HepG2 (cell line): ENCODE measurements around the gene C2orf92. TPM values are rescaled to one million over a fixed set of nuclear protein-coding genes. Genes with fewer than 3 reads are reported as not detected.

Experiments used
- ATAC-seq: fragments of 200-7000 bp; cut with Tn5 transposase; 3 replicates; pipeline ENCODE4 v1.9.1; 2020; ENCODE audit warnings: mild to moderate bottlenecking, moderate library complexity
- BruUV-seq: library from RNA; stranded (reverse); fragments of 400-500 nt; replicated peaks from 2 replicates; lab custom pipeline; 2021; lab: Mats Ljungman, UMichigan
- CTCF ChIA-PET: fragments of 300-600 bp; formaldehyde crosslinking; extraction: SDS; loops from one replicate; lab custom pipeline; 2021; ENCODE audit warnings: low total read pairs, inconsistent platforms, low intra/inter-chr PET ratio; lab: Yijun Ruan, JAX
- POLR2A ChIA-PET: fragments of 350-600 bp; sonication (Branson Sonifier 250); formaldehyde crosslinking; loops from one replicate; lab custom pipeline; 2020; ENCODE audit warnings: antibody characterized with exemption, inconsistent platforms; lab: Yijun Ruan, JAX
- DNase-seq: peaks from one replicate; pipeline ENCODE4 v3.0.0-alpha.2; 2015; ENCODE audit warnings: low spot score
- FAIRE-seq: peaks from 3 replicates; lab custom pipeline; 2011; peaks lifted over from hg19 to GRCh38; lab: Jason Lieb, UNC
- H2AFZ ChIP-seq: one replicate; pipeline ENCODE4 v1.6.1; 2011; ENCODE audit warnings: low read length, inconsistent platforms
- H3K27ac ChIP-seq: fragments of 300-600 bp; 3 replicates; pipeline ENCODE4 v1.8.0; 2011; ENCODE audit warnings: mixed run types, mild to moderate bottlenecking, mixed read lengths, low read length, inconsistent platforms; ENCODE audit not compliant: insufficient read depth; ENCODE audit errors: extremely low read length
- H3K27me3 ChIP-seq, 2 experiments: fragments of 200-600 bp in 1 of 2; 2 replicates in 1 of 2; 3 replicates in 1 of 2; pipeline versions ENCODE4 v1.6.0 to v1.8.0; 2011; ENCODE audit warnings: low read length in 2 of 2, mild to moderate bottlenecking in 2 of 2, moderate library complexity in 2 of 2, inconsistent platforms in 1 of 2; ENCODE audit not compliant: insufficient read depth in 2 of 2, control insufficient read depth in 1 of 2
- H3K36me3 ChIP-seq, 2 experiments: fragments of 200-600 bp in 1 of 2; replicated peaks in 1 of 2; 2 replicates in 1 of 2; 3 replicates in 1 of 2; pipeline versions ENCODE4 v1.5.1 to v1.8.0; 2011; ENCODE audit warnings: low read length in 2 of 2, inconsistent platforms in 1 of 2; ENCODE audit not compliant: insufficient read depth in 2 of 2, control insufficient read depth in 1 of 2
- H3K4me1 ChIP-seq: 2 replicates; pipeline ENCODE4 v1.5.1; 2012; ENCODE audit warnings: low read length, inconsistent platforms; ENCODE audit not compliant: insufficient read depth
- H3K4me2 ChIP-seq: 2 replicates; pipeline ENCODE4 v1.6.0; 2011; ENCODE audit warnings: low read depth, low read length, inconsistent platforms
- H3K4me3 ChIP-seq, 3 experiments: fragments of 200-600 bp in 1 of 3; sonication (generic), shearing (Covaris generic) in 1 of 3; replicated peaks in 1 of 3; 2 replicates each; pipeline ENCODE4 v1.5.1; 2011 to 2016; ENCODE audit warnings: low read length in 3 of 3, inconsistent platforms in 2 of 3, low read depth in 2 of 3, mild to moderate bottlenecking in 2 of 3, control low read depth in 1 of 3, mixed read lengths in 1 of 3; ENCODE audit not compliant: insufficient read depth in 1 of 3
- H3K79me2 ChIP-seq: one replicate; pipeline ENCODE4 v1.6.1; 2011; ENCODE audit warnings: low read length, inconsistent platforms; ENCODE audit not compliant: insufficient read depth
- H3K9ac ChIP-seq: 2 replicates; pipeline ENCODE4 v1.6.0; 2011; ENCODE audit warnings: mild to moderate bottlenecking, low read depth, low read length, inconsistent platforms; ENCODE audit not compliant: insufficient read depth
- H3K9me3 ChIP-seq: 2 replicates; pipeline ENCODE4 v1.5.1; 2012; ENCODE audit warnings: mild to moderate bottlenecking, low read length
- H4K20me1 ChIP-seq: 2 replicates; pipeline ENCODE4 v1.6.0; 2011; ENCODE audit warnings: inconsistent platforms, mild to moderate bottlenecking, low read length, moderate library complexity; ENCODE audit not compliant: insufficient read depth
- HDAC1 ChIP-seq: sonication (generic); formaldehyde crosslinking; IDR thresholded peaks from 2 replicates; pipeline ENCODE4 v1.5.1; 2020; ENCODE audit warnings: mild to moderate bottlenecking, missing genetic modification reagents
- HOXA5 ChIP-seq: sonication (generic); formaldehyde crosslinking; IDR thresholded peaks from 2 replicates; pipeline ENCODE4 v1.4.0; 2020; ENCODE audit warnings: missing genetic modification reagents
- MAFK ChIP-seq, 2 experiments: IDR thresholded peaks in 1 of 2; conservative IDR thresholded peaks in 1 of 2; 2 replicates each; pipeline ENCODE4 v1.6.1; 2011; ENCODE audit warnings: improper control_type of control experiment in 2 of 2, low read length in 2 of 2
- WGBS: methylation state at CpG from one replicate; pipeline ENCODE4 v1.1.6; 2017; ENCODE audit warnings: low lambda C conversion rate; 5-methylcytosine and 5-hydroxymethylcytosine counted together
- in situ Hi-C: cut with HindIII; loops from 2 replicates; pipeline ENCODE4 v1.10.0; 2017; ENCODE audit warnings: low pct_unique_long_range_greater_than_20kb; ENCODE audit not compliant: extremely low pct_ligation_motif_present
- intact Hi-C: fragments of 100-400 bp; cut with micrococcal nuclease; formaldehyde crosslinking; loops from one replicate; pipeline ENCODE4 v1.10.0; 2022; ENCODE audit not compliant: unreplicated experiment
- polyA plus RNA-seq, 8 experiments: library from polyadenylated mRNA; depleted of rRNA in 3 of 8; stranded (reverse) in 7 of 8; unstranded in 1 of 8; fragments of >200 nt; fragmentation: Illumina TruSeq in 4 of 8; extraction: Trizol in 4 of 8; gene quantifications; 2 replicates each; pipeline versions ENCODE4 v1.2.1 to v1.2.3, GENCODE V29; 2011 to 2016; ENCODE audit warnings: low read depth in 4 of 8, missing spikeins in 1 of 8, mixed read lengths in 1 of 8; ENCODE audit not compliant: insufficient read depth in 1 of 8
- total RNA-seq, 5 experiments: library from RNA; depleted of rRNA; stranded (reverse); fragments of >200 nt; fragmentation: Illumina TruSeq; extraction: Trizol; gene quantifications; 2 replicates each; pipeline ENCODE4 v1.2.3, GENCODE V29; 2016; ENCODE audit warnings: low read depth in 1 of 5
- TF ChIP-seq, protein P1 (sequence below): fragments of 450-650 bp; IDR thresholded peaks from 2 replicates; pipeline ENCODE4 v1.6.1; 2016
- TF ChIP-seq, protein P2 (sequence below): sonication (generic); formaldehyde crosslinking; IDR thresholded peaks from one replicate; pipeline ENCODE4 v1.5.1; 2020; ENCODE audit warnings: mild to moderate bottlenecking, missing genetic modification reagents; ENCODE audit errors: not compliant biosample characterization

The C2orf92 gene
- total and polyA plus RNA-seq, 2 of the 13 experiments (the other 11 are each of a cell fraction or from before 2014, with no cell fraction given), result 4.9 to 5.0 TPM

DNA sequence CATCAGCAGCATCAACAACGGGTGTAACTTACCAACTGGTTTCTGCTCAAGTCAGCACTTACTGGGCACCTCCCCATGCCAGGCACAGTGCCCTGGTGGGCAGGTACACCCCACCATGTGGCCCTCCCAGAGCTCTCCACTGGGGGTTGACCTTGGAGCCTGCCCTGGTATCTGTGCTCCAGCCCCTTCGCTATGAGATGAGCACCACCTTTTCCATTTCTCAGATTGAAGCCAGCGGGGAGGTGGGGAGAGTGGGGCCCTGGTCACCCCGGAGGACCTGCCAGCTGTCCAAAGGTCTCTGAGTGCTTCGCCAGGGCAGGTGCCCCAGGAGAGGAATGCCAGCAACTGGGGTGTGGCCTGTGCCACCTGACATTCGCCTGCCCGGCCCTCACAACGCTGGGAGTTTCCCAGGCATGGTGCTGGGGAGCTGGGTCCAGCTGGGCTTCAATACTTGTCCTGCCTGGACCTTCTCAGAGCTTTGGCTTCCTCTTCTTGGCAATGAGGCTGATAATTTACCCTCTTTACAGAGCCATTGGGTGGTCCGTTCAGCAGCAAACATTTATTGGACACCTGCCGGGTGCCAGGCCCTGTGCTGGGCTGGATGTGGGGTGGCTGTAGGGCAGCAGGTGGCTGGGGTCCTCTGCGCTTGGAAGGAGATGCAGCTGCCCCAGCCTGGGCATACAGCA, 38.0 kb downstream of the C2orf92 start:
- DNase-seq (no peak), ATAC-seq (peak; percentile 7; the same call in 1 of the 3 replicates), FAIRE-seq (no peak)
- Histone ChIP-seq H3K79me2 (no peaks in the 10 kb centered on the region), H3K27me3 (peaks cover 4 to 16% of the 10 kb centered on the region in 2 experiments), H3K4me3 (no peak overlapping the region), H2AFZ (no peak overlapping the region), H4K20me1 (no peaks in the 10 kb centered on the region), H3K9ac (no peak overlapping the region), H3K4me2 (no peak overlapping the region), H3K4me1 (peaks cover 10% of the 10 kb centered on the region), H3K9me3 (no peaks in the 10 kb centered on the region), H3K36me3 (no peaks in the 10 kb centered on the region), H3K27ac (no peak overlapping the region)
- POLR2A ChIA-PET, result no interaction called here
- CTCF ChIA-PET, result no interaction called here
- TF ChIP-seq HDAC1 (CRISPR knock-in tag), result no peak
- TF ChIP-seq MAFK (conservative IDR thresholded peaks at IDR 0.05 in 1 of 2, IDR thresholded peaks at IDR 0.05 in 1 of 2; ENCODE audit: low read length in 2 of 2), result peak; percentile 42 to 54; a peak in 2 of 4 replicates
- no peak for TF ChIP-seq HOXA5 (CRISPR knock-in tag)
- intact Hi-C loops, result no loop called here
- BruUV-seq, result no TSS peak
- in situ Hi-C loops, result loop anchor here (10.0 kb wide), 1 partner anchor 677 kb away; no protein-coding TSS in a partner anchor
- 27% methylated on average over 10 of the region's 11 CpGs for WGBS

DNA sequence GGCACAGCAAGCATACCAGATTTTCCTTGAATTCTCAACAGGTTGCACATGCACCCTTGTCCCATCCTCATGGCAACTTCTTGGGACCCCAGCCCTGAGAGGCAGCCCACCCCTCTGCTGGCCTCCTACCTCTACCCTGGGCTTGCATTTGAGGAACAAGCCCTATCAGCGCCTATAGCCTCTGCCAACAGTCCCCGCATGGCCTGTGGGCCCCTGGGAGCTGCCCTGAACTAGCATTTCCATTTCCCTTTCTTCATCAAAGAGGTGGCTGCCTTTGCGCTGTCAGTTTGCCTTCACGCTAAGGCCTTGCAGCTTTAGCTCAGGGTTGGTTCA, 38.5 kb downstream of the C2orf92 start:
- TF ChIP-seq, protein P1, sequence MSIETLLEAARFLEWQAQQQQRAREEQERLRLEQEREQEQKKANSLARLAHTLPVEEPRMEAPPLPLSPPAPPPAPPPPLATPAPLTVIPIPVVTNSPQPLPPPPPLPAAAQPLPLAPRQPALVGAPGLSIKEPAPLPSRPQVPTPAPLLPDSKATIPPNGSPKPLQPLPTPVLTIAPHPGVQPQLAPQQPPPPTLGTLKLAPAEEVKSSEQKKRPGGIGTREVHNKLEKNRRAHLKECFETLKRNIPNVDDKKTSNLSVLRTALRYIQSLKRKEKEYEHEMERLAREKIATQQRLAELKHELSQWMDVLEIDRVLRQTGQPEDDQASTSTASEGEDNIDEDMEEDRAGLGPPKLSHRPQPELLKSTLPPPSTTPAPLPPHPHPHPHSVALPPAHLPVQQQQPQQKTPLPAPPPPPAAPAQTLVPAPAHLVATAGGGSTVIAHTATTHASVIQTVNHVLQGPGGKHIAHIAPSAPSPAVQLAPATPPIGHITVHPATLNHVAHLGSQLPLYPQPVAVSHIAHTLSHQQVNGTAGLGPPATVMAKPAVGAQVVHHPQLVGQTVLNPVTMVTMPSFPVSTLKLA, result peak; percentile 80
- TF ChIP-seq, protein P2, sequence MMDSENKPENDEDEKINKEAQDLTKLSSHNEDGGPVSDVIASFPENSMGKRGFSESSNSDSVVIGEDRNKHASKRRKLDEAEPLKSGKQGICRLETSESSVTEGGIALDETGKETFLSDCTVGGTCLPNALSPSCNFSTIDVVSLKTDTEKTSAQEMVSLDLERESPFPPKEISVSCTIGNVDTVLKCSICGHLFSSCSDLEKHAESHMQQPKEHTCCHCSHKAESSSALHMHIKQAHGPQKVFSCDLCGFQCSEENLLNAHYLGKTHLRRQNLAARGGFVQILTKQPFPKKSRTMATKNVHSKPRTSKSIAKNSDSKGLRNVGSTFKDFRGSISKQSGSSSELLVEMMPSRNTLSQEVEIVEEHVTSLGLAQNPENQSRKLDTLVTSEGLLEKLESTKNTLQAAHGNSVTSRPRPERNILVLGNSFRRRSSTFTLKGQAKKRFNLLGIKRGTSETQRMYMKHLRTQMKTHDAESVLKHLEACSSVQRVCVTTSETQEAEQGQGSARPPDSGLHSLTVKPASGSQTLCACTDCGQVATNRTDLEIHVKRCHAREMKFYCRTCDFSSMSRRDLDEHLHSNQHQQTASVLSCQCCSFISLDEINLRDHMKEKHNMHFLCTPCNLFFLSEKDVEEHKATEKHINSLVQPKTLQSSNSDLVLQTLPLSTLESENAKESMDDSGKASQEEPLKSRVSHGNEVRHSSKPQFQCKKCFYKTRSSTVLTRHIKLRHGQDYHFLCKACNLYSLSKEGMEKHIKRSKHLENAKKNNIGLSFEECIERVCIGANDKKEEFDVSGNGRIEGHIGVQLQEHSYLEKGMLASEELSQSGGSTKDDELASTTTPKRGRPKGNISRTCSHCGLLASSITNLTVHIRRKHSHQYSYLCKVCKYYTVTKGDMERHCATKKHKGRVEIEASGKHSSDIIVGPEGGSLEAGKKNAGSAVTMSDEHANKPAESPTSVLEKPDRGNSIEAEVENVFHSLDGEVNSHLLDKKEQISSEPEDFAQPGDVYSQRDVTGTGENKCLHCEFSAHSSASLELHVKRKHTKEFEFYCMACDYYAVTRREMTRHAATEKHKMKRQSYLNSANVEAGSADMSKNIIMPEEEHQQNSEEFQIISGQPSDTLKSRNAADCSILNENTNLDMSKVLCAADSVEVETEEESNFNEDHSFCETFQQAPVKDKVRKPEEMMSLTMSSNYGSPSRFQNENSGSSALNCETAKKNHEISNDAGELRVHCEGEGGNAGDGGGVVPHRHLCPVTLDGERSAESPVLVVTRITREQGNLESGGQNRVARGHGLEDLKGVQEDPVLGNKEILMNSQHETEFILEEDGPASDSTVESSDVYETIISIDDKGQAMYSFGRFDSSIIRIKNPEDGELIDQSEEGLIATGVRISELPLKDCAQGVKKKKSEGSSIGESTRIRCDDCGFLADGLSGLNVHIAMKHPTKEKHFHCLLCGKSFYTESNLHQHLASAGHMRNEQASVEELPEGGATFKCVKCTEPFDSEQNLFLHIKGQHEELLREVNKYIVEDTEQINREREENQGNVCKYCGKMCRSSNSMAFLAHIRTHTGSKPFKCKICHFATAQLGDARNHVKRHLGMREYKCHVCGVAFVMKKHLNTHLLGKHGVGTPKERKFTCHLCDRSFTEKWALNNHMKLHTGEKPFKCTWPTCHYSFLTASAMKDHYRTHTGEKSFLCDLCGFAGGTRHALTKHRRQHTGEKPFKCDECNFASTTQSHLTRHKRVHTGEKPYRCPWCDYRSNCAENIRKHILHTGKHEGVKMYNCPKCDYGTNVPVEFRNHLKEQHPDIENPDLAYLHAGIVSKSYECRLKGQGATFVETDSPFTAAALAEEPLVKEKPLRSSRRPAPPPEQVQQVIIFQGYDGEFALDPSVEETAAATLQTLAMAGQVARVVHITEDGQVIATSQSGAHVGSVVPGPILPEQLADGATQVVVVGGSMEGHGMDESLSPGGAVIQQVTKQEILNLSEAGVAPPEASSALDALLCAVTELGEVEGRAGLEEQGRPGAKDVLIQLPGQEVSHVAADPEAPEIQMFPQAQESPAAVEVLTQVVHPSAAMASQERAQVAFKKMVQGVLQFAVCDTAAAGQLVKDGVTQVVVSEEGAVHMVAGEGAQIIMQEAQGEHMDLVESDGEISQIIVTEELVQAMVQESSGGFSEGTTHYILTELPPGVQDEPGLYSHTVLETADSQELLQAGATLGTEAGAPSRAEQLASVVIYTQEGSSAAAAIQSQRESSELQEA (CRISPR knock-in tag), result no peak
- Histone ChIP-seq H4K20me1 (no peaks in the 10 kb centered on the region), H3K27ac (no peak overlapping the region), H3K79me2 (no peaks in the 10 kb centered on the region), H3K4me3 (no peak overlapping the region), H3K4me2 (no peak overlapping the region), H3K9ac (no peak overlapping the region), H2AFZ (no peak overlapping the region), H3K4me1 (peaks cover 13% of the 10 kb centered on the region), H3K36me3 (no peaks in the 10 kb centered on the region), H3K9me3 (no peaks in the 10 kb centered on the region), H3K27me3 (peaks cover 4 to 18% of the 10 kb centered on the region in 2 experiments)
- in situ Hi-C loops, result loop anchor here (10.0 kb wide), 1 partner anchor 677 kb away; no protein-coding TSS in a partner anchor
- FAIRE-seq (no peak), DNase-seq (no peak), ATAC-seq (no peak)
- intact Hi-C loops, result no loop called here
- POLR2A ChIA-PET, result no interaction called here
- no TSS peak for BruUV-seq
- 48% methylated on average over 4 of the region's 4 CpGs for WGBS
- CTCF ChIA-PET, result no interaction called here
